ENCODE measurements around the gene ZFAND6. TPM values are rescaled to one million over a fixed set of nuclear protein-coding genes. Genes with fewer than 3 reads are reported as not detected.

Gene ZFAND6
- total RNA-seq, 1 experiment from 2014 or later, result 89.7 TPM

DNA sequence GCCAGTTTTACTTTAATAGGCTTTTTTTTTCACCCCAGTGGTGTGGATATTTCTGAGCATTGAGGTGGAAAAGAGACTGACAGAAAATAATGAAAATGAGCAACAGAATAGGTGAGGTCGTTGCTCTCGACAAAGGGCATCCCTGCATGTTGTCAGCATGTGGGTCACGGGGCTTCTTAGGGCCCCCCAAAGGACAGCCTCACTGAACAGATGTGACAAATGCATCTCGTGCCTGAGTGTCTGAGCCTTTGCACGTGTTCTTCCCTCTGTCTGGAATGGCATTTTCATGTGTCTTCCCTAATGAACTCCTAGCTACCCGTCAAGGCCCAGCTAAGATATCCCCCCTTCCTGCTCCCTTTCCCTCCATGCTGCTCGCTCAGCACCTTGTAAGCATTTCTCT, 125.1 kb downstream of the ZFAND6 start:
- no peak overlapping the region for H3K56ac ChIP-seq (ENCODE audit: insufficient read length, low read depth, low read length)
- H3K79me1 ChIP-seq (ENCODE audit: insufficient read depth, low read depth, low read length, poor library complexity, severe bottlenecking), result no peaks in the 10 kb centered on the region
- no peak overlapping the region for H2BK20ac ChIP-seq (ENCODE audit: low read depth, low read length, poor library complexity, severe bottlenecking)

More for the DNA sequence above, 125.1 kb downstream of the ZFAND6 start:
- Histone ChIP-seq H2BK120ac (ENCODE audit: low read depth, low read length, poor library complexity, severe bottlenecking) (no peak overlapping the region), H2AK5ac (ENCODE audit: insufficient read length, low read length) (no peak overlapping the region), H4K20me1 (ENCODE audit: control insufficient read depth, insufficient read depth, insufficient read length) (no peaks in the 10 kb centered on the region), H3K27ac (ENCODE audit: insufficient read length, low read depth, low read length) (no peak overlapping the region), H2BK12ac (ENCODE audit: insufficient read length, low read depth, low read length) (no peak overlapping the region), H3K23ac (ENCODE audit: insufficient read length, low read depth, low read length) (no peak overlapping the region), H3K4me2 (ENCODE audit: insufficient read depth, insufficient read length, low read length) (no peak overlapping the region), H3K4me1 (ENCODE audit: insufficient read depth, low read length) (no peaks in the 10 kb centered on the region), H3K4ac (ENCODE audit: low read depth, low read length) (no peak overlapping the region), H2BK5ac (ENCODE audit: insufficient read length, low read length) (no peak overlapping the region), H3K79me2 (ENCODE audit: insufficient read depth, low read length) (no peaks in the 10 kb centered on the region), H3T11ph (ENCODE audit: low read length) (no peak overlapping the region), H3K18ac (ENCODE audit: insufficient read length, low read depth, low read length) (no peak overlapping the region), H3K14ac (ENCODE audit: insufficient read depth, low read length) (no peak overlapping the region), H2BK15ac (ENCODE audit: low read depth, low read length) (no peak overlapping the region), H2AFZ (ENCODE audit: low read length) (no peak overlapping the region), H4K5ac (ENCODE audit: insufficient read length, low read depth, low read length) (no peak overlapping the region), H4K91ac (ENCODE audit: insufficient read length, low read depth, low read length) (no peak overlapping the region), H3K27me3 (ENCODE audit: insufficient read depth, low read length) (no peaks in the 10 kb centered on the region), H3K23me2 (ENCODE audit: insufficient read length, low read depth, low read length, poor library complexity, severe bottlenecking) (no peaks in the 10 kb centered on the region), H3K9ac (ENCODE audit: extremely low read depth, insufficient read length, low read length) (no peak overlapping the region), H3K9me3 (ENCODE audit: control insufficient read depth, low read depth, low read length) (no peaks in the 10 kb centered on the region), H4K8ac (replicated peaks; ENCODE audit: insufficient read length, low read depth, low read length) (no peak overlapping the region)
- no peak for DNase-seq
- H3K27me3 Mint-ChIP-seq (ENCODE audit: low read depth), result no peaks in the 10 kb centered on the region
- no CpG with 5 or more reads among the region's 7 CpGs for WGBS (ENCODE audit: extremely low coverage, insufficient read length, low lambda C conversion rate)
- peaks cover 14% of the 10 kb centered on the region in 2 experiments for H3K4me1 Mint-ChIP-seq
- H3K36me3 Mint-ChIP-seq (ENCODE audit: insufficient read depth in 1 of 3, low read depth in 3 of 3), result peaks cover 13 to 26% (median 16%) of the 10 kb centered on the region in 3 experiments; a peak in 5 of 7 replicates
- H3K27ac Mint-ChIP-seq, result peak overlapping the region in 1 of 3 experiments; percentile 44; a peak in 1 of 7 replicates
- no peak overlapping the region for H3K4me3 Mint-ChIP-seq
- TF ChIP-seq CTCF (conservative IDR thresholded peaks at IDR 0.05), result no peak
- no peaks in the 10 kb centered on the region for H3K9me3 Mint-ChIP-seq

Measured in H9 (cell line).